Astrocyte of the cerebellum (primary cell): ENCODE measurements around the gene COL6A1.

Experiments used
- DNase-seq: peaks from one replicate; pipeline ENCODE4 v3.0.0-alpha.2; 2011; ENCODE audit warnings: low read depth
- H3K4me3 ChIP-seq: 2 replicates; pipeline ENCODE4 v1.5.1; 2011; ENCODE audit warnings: mild to moderate bottlenecking, low read depth, low read length, moderate library complexity
- in situ Hi-C: cut with HindIII; loops from 2 replicates; pipeline ENCODE4 v1.10.0; 2017; ENCODE audit warnings: low sequenced_read_pairs
- TF ChIP-seq, protein P1 (sequence below): IDR thresholded peaks from 2 replicates; pipeline ENCODE4 v1.5.1; 2012; ENCODE audit warnings: low read length, low read depth, moderate library complexity, mild to moderate bottlenecking; ENCODE audit errors: missing control alignments

COL6A1 gene

DNA sequence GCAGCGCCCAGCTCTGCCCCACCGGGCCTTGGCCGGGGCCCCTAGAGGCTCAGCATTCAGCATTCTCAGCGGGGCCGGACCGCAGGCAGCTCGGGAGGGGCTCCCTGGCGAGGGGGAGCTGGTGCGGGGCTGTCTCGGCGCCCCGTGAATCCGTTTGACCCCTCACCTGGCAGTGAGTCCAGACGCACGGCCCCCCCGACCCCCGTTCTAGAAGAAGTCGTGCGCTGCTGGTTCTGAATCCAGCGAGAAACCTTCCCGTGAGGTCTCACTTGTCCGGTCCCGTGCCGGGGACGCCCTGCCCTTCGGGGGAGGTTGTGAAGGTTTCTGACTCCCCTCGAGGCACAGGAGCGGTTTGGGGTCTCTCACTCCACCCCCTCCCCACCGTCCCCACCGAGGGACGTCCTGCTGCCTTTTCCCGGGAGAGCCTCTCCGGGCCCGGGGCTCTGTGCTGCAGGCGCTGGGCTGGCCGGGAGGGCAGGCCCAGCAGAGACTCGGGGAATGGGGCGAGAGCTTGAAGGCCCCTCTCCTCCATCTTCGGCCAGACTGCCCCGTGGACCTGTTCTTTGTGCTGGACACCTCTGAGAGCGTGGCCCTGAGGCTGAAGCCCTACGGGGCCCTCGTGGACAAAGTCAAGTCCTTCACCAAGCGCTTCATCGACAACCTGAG lies 655 bp downstream of the COL6A1 start:
- in situ Hi-C loops: no loop called here
- TF ChIP-seq, protein P1, sequence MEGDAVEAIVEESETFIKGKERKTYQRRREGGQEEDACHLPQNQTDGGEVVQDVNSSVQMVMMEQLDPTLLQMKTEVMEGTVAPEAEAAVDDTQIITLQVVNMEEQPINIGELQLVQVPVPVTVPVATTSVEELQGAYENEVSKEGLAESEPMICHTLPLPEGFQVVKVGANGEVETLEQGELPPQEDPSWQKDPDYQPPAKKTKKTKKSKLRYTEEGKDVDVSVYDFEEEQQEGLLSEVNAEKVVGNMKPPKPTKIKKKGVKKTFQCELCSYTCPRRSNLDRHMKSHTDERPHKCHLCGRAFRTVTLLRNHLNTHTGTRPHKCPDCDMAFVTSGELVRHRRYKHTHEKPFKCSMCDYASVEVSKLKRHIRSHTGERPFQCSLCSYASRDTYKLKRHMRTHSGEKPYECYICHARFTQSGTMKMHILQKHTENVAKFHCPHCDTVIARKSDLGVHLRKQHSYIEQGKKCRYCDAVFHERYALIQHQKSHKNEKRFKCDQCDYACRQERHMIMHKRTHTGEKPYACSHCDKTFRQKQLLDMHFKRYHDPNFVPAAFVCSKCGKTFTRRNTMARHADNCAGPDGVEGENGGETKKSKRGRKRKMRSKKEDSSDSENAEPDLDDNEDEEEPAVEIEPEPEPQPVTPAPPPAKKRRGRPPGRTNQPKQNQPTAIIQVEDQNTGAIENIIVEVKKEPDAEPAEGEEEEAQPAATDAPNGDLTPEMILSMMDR: no peak
- H3K4me3 ChIP-seq: peak overlapping the region; percentile 96
- DNase-seq: no peak

DNA sequence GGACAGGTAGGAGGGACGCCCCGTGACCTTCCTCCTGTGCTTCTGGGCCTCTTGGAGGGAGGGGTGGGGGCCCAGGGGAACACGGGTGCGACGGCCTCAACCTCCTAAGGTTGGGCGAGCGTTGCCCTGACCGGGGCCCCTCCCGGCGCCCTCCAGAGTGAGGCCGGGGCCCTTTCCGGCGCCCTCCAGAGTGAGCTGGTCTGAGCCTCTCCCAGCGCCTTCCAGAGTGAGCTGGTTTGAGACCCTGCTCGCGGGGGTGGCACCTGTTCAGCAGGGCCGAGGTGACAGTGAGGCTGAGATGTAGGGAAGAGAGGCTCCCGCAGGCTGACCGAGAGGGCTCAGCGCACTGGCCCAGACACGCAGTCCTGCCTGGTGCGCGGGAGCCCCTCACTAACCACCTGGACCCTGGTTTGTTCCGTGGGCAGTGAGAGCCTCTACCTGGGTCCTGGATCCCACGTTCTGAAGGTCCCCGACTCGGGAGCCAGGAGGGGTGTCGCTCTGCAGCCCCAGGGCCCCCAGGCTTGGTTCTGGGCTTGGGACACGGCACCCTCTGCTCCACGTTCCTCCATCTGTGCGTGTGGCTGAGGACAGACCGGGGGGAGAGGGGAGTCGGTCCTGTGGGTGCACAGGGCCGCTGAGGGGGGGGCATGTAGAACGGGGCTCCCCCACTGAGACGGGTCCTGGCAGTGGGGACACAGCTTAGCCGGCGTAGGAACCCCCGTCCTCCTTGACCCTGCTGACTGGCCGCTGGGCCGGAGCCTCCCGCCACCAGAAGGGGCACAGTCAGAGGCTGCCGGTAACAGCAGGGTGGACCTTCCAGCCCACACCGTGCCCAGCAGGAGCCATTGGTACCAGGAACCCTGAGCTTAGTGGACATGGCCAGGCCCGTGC lies 1.4 kb downstream of the COL6A1 start:
- in situ Hi-C loops: no loop called here
- H3K4me3 ChIP-seq: peak overlapping the region; percentile 96
- TF ChIP-seq, protein P1: no peak
- DNase-seq: no peak

DNA sequence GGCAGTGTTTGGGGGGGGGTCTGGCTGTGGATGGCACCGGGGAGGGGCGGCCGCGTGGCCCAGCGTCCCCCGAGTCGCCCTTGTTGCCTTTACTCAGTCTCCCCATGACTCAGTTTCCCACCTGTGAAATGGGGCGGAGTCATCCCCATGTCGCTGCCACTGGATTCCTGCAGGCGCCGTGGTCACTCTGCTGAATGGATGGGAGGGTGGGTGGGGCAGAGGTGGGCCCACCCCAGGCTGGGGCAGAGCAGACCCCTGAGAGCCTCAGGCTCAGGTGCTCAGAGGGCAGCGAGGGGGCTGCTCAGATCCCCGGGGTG lies 2.0 kb downstream of the COL6A1 start:
- in situ Hi-C loops: no loop called here
- TF ChIP-seq, protein P1: no peak
- no peak for DNase-seq
- peak overlapping the region; percentile 96 for H3K4me3 ChIP-seq

DNA sequence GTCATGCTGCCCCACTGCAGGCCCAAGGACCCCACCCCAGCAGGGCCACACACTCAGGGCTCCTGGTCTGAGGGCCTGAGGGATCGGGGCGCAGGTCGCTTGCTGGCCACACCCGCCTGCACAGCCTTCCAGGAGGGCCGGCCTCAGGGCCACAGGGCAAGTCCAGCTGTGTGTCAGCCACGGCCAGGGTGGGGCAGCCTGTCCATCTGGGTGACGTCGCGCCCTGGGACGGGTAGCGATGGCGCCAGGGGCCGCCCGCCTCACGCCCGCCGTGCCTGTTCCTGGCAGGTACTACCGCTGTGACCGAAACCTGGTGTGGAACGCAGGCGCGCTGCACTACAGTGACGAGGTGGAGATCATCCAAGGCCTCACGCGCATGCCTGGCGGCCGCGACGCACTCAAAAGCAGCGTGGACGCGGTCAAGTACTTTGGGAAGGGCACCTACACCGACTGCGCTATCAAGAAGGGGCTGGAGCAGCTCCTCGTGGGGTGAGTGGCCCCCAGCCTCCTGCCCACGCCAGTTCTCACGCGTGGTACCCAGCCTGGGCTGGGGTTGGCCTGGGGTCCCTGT lies 2.5 kb downstream of the COL6A1 start:
- H3K4me3 ChIP-seq: peak overlapping the region; percentile 96
- DNase-seq: no peak
- TF ChIP-seq, protein P1: no peak
- in situ Hi-C loops: no loop called here

DNA sequence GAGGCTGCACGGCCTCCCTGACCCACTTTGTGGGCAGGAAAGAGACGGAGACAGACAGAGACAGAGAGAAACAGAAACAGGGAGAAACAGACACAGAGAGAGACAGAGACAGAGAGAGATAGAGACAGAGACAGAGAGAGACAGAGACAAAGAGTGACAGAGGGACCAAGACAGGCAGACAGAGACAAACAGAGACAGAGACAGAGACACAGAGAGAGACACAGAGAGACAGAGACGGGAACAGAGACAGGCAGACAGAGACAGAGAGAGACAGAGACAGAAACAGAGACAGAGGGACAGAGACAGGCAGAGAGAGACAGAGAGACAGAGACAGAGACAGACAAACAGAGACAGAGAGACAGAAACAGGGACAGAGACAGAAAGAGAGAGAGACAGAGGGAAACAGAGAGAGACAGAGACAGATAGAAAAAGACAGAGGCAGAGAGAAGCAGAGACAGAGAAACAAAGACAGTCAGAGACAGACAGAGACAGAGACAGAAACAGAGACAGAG lies 3.1 kb downstream of the COL6A1 start:
- TF ChIP-seq, protein P1: no peak
- in situ Hi-C loops: no loop called here
- DNase-seq: no peak
- H3K4me3 ChIP-seq: peak overlapping the region; percentile 96

DNA sequence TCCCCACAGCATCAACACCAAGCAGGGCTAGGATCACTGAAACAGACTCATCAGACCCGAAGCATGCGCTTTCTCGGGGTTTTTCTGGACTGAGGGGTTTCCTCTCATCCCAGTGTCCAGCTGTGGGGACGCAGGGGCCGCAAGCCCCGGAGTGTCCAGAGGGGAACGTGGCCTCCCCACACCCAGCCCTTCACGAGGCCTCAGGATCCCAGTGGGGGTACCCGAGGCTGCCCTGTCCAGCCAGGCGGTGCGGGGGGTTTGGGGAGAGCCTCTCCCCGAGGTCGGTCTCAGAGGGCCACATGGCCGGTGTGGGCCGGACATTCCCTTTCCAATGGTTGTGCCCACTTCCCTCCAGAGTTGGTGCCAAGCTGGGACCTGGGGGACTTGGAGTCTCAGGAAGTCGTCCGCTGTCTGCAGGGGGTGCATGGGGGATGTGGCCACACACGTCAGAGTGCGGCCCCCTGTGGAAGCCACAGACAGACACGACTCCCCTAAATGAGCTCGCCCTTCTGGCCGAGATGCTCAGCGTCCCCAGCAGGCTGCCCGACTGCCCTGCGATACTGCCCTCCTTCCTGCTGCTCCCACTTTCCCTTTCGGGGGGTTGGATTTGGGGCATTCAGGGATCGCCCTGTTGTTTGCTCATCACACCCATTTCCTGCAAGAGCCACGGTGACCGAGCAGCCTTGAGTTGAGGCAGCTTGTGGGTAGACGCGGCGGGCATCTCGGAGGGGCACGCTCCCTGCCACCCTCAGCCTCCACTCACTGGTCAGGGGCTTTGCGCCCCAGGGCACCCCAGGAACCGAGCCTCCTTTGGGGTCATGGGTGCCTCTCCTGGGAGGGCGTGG lies 4.1 kb downstream of the COL6A1 start:
- DNase-seq: no peak
- in situ Hi-C loops: no loop called here
- H3K4me3 ChIP-seq: peak overlapping the region; percentile 96
- TF ChIP-seq, protein P1: no peak
